Ascending aorta (tissue), 2 donors: ENCODE data around the gene CITED4. TPM values are rescaled to one million over a fixed set of nuclear protein-coding genes. Genes with fewer than 3 reads are reported as not detected.
A peak's percentile ranks its signal among the peaks of the same experiment; 100 is the strongest.

Source experiments
- DNase-seq, 2 donors: peaks; one replicate each; pipeline ENCODE4 v3.0.0-alpha.2; 2019; ENCODE audit warnings: low spot score in 2 of 2
- H3K27ac ChIP-seq, 2 donors: fragments of 200-600 bp; sonication (generic); one replicate each; pipeline ENCODE4 v1.5.1; 2016 to 2017; ENCODE audit warnings: mild to moderate bottlenecking in 1 of 2
- H3K27me3 ChIP-seq: fragments of 200-600 bp; sonication (generic); one replicate; pipeline ENCODE4 v1.5.1; 2017
- H3K36me3 ChIP-seq, 2 donors: fragments of 200-600 bp; sonication (generic); one replicate each; pipeline ENCODE4 v1.5.1; 2016
- H3K4me1 ChIP-seq, 2 donors: fragments of 200-600 bp; sonication (generic); one replicate each; pipeline ENCODE4 v1.5.1; 2016 to 2017; ENCODE audit warnings: mild to moderate bottlenecking in 1 of 2
- H3K4me3 ChIP-seq, 2 donors: fragments of 200-600 bp; sonication (generic); one replicate each; pipeline ENCODE4 v1.5.1; 2016 to 2017; ENCODE audit warnings: mild to moderate bottlenecking in 1 of 2
- H3K9me3 ChIP-seq, 2 donors: fragments of 200-600 bp; sonication (generic); one replicate each; pipeline ENCODE4 v1.5.1; 2016
- intact Hi-C: fragments of 100-400 bp; cut with DNase I; formaldehyde crosslinking; loops from one replicate; pipeline ENCODE4 v1.15.1; 2023
- total RNA-seq: library from RNA; depleted of rRNA; stranded (reverse); fragments of >200 nt; gene quantifications from one replicate; pipeline ENCODE4 v1.1.0, GENCODE V29; 2016
- TF ChIP-seq, protein P1 (sequence below), 3 experiments: fragments of 200-600 bp in 2 of 3; fragments of 450-650 bp in 1 of 3; sonication (generic) in 2 of 3; IDR thresholded peaks; one replicate each; pipeline ENCODE4 v1.5.1; 2016 to 2019; ENCODE audit warnings: antibody characterized with exemption in 3 of 3, mild to moderate bottlenecking in 1 of 3, moderate library complexity in 1 of 3

The CITED4 gene
- total RNA-seq, 1 donor from 2014 or later: 47.6 TPM

DNA sequence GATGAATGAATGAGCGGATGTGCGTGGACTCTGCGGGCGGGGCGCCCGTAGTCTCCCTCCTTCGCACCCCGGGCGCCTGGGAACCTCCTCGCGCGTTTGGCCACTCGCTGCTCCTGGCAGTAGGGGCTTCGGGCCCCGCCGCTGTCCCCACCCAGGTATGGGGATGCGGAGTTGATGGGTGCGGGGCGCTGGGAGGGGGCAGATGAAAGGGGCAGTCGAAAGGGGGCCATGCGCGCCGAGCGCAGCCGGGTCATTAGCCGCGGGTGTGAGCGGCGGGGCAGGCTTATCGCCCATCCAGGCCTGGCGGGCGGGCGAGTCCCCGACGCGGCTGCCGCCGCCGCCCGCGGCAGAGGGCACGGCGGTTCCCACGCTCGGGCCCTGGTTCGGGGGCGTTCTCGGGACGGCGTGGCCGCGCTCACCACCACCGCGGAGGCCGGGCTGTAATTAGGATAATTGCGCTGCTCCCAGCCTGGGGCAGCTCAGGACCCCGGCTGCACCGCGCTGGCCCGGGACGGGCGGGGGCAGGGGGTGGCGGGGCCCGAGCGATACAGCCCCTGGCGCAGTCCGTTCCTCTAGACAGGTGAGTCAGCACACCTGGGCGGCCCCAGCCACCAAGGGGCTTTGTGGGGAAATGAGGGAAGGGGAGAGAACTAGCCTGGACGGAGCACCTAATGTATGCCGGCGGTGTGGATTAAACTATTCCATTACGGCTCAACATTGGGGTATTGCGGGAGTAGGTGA lies 22.1 kb upstream of the CITED4 start:
- no peaks in the 10 kb centered on the region for H3K9me3 ChIP-seq
- no peaks in the 10 kb centered on the region for H3K4me1 ChIP-seq
- peaks cover 5% of the 10 kb centered on the region for H3K27me3 ChIP-seq
- H3K27ac ChIP-seq: no peak overlapping the region
- intact Hi-C loops: no loop called here
- no peak for DNase-seq
- TF ChIP-seq, protein P1, sequence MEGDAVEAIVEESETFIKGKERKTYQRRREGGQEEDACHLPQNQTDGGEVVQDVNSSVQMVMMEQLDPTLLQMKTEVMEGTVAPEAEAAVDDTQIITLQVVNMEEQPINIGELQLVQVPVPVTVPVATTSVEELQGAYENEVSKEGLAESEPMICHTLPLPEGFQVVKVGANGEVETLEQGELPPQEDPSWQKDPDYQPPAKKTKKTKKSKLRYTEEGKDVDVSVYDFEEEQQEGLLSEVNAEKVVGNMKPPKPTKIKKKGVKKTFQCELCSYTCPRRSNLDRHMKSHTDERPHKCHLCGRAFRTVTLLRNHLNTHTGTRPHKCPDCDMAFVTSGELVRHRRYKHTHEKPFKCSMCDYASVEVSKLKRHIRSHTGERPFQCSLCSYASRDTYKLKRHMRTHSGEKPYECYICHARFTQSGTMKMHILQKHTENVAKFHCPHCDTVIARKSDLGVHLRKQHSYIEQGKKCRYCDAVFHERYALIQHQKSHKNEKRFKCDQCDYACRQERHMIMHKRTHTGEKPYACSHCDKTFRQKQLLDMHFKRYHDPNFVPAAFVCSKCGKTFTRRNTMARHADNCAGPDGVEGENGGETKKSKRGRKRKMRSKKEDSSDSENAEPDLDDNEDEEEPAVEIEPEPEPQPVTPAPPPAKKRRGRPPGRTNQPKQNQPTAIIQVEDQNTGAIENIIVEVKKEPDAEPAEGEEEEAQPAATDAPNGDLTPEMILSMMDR (IDR thresholded peaks at IDR 0.05): no peak
- H3K4me3 ChIP-seq: peak overlapping the region; percentile 38 to 45
- no peaks in the 10 kb centered on the region for H3K36me3 ChIP-seq

DNA sequence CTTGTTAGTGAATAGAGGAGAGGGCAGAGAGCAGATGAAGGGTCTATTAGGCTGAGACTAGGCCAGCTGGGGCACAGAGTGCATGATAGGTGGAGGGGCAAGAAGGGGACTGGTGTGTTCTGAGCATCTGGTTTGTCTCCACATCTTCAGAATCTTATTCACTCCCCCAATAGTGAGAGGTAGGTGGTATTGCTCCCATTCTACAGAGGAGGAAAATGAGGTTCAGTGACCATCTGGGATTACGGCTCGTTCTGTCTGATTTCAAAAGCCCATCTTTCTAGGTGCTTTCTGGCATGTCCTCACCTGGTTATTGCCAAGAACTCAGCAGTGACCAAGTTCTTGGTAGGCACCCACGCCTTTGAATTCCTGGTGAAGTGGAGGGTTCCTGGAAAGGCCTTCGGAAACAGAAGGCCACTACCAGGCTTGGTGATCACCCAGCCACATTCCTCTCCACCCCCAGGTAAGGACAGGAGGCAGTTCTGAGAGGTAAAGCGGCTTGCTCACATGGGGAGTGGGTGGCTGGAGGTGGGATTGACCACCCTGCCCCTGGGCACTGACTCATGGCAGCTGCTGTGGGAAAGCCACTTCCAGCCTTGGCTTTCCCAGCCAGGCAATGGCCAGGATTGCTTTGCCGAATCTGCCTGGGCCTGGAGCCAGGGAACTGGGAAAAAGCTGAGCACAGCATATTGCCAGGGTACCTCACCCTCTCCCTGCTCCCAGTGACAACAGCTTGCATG lies 18.8 kb upstream of the CITED4 start:
- peaks cover 0 to 9% of the 10 kb centered on the region in 2 donors for H3K9me3 ChIP-seq
- no peaks in the 10 kb centered on the region for H3K36me3 ChIP-seq
- H3K4me3 ChIP-seq: no peak overlapping the region
- TF ChIP-seq, protein P1 (IDR thresholded peaks at IDR 0.05): no peak
- H3K27ac ChIP-seq: no peak overlapping the region
- intact Hi-C loops: no loop called here
- no peak for DNase-seq
- H3K27me3 ChIP-seq: peaks cover 5% of the 10 kb centered on the region
- H3K4me1 ChIP-seq: peaks cover 0 to 19% of the 10 kb centered on the region in 2 donors

DNA sequence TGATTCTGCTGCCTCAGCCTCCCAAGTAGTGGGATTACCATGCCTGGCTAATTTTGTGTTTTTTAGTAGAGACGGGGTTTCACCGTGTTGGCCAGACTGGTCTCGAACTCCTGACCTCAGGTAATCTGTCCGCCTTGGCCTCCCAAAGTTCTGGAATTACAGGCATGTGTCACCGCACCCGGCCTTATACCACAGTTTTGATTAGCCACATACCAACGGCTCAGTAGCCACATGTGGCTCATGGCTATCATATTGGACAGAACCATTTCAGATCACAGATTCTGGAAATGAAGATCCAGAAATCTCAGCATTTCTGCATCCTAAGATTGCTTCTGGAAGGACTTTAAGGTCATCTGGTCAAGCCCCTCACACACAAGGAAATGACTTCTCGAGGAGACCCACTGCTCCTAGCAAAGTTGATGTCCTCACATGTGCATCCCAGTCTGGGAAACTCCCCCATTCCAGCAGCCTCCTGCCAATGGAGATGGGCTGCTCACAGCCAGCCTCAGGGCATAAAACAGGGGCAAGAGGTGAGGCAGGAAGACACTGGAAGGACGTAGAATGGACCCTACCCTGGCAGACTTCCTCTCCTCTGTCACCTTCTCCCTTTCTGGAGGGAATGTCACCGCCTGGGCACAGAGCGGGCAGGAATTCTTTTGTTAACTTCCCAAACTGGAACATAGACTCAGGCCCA lies 17.5 kb upstream of the CITED4 start:
- H3K27ac ChIP-seq: no peak overlapping the region
- peaks cover 0 to 24% of the 10 kb centered on the region in 2 donors for H3K4me1 ChIP-seq
- TF ChIP-seq, protein P1 (IDR thresholded peaks at IDR 0.05): no peak

DNA sequence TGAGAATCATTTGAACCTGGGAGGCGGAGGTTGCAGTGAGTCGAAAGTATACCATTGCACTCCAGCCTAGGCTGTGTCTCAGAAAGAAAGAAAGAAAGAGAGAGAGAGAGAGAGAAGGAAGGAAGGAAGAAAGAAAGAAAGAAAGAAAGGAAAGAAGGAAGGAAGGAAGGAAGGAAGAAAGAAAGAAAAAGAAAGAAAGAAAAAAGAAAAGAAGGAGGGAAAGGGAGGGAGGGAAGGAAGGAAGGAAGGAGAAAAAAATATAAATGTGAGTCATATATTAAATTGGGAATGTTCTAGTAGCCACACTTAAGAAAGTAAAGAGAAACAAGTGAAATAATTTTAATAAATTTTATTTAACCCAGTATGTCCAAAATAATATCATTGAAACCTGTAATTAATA lies 16.7 kb upstream of the CITED4 start:
- Histone ChIP-seq H3K4me1 (peaks cover 0 to 24% of the 10 kb centered on the region in 2 donors), H3K27me3 (peaks cover under 1% of the 10 kb centered on the region), H3K36me3 (no peaks in the 10 kb centered on the region), H3K4me3 (no peak overlapping the region), H3K9me3 (peaks cover 0 to 9% of the 10 kb centered on the region in 2 donors), H3K27ac (peak overlapping the region; percentile 83 to 84)
- no peak for DNase-seq
- intact Hi-C loops: loop anchor here (5.0 kb wide), 1 partner anchor 63 kb away; no protein-coding TSS in a partner anchor
- TF ChIP-seq, protein P1 (IDR thresholded peaks at IDR 0.05): no peak

More for the DNA sequence above, 17.5 kb upstream of the CITED4 start:
- no peak for DNase-seq
- Histone ChIP-seq H3K27me3 (peaks cover 5% of the 10 kb centered on the region), H3K4me3 (no peak overlapping the region), H3K9me3 (peaks cover 0 to 9% of the 10 kb centered on the region in 2 donors), H3K36me3 (no peaks in the 10 kb centered on the region)
- intact Hi-C loops: loop anchor here (5.0 kb wide), 1 partner anchor 63 kb away; no protein-coding TSS in a partner anchor

DNA sequence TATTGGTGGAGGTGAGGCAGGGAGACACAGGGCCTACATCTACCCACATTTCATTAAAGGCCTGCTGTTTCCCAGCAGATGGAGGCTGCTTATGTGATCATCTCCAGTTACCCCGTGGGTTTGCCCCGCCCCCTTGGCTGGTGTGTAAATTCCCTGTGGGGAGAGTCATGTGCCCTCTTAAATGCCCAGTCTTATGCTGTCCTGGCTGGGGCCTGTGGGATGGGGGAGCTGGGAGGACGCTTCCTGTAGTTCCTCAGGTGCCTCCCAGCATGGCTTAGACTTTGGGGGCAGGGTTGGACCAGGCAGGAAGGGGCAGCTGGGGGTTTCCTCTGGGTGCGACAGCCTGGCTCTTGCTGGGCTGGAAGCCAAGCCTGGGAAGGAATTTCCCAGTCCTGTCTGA lies 15.5 kb upstream of the CITED4 start:
- peaks cover 0 to 24% of the 10 kb centered on the region in 2 donors for H3K4me1 ChIP-seq
- H3K27ac ChIP-seq: peak overlapping the region; percentile 83 to 84
- intact Hi-C loops: loop anchor here (5.0 kb wide), 1 partner anchor 65 kb away; no protein-coding TSS in a partner anchor
- no peak overlapping the region for H3K4me3 ChIP-seq
- H3K27me3 ChIP-seq: no peaks in the 10 kb centered on the region
- peak; percentile 81 to 94 for DNase-seq
- TF ChIP-seq, protein P1 (IDR thresholded peaks at IDR 0.05): no peak
- H3K9me3 ChIP-seq: peaks cover 0 to 9% of the 10 kb centered on the region in 2 donors
- no peaks in the 10 kb centered on the region for H3K36me3 ChIP-seq
